ENCODE data around the gene UHRF1.

- no peak for TF ChIP-seq CTCF (IDR thresholded peaks at IDR 0.05)
- no peak for TF ChIP-seq POLR2A (IDR thresholded peaks at IDR 0.05)
Observed at GRCh38 chr19:4906963-4907362, 2.3 kb upstream of the UHRF1 start.
